Neural cell (in vitro differentiated cells): ENCODE measurements around the gene INTS6.

Experiments used
- EP300 ChIP-seq: fragments of 450-650 bp; conservative IDR thresholded peaks from 2 replicates; pipeline ENCODE4 v1.6.1; 2014; ENCODE audit warnings: antibody characterized with exemption, mild to moderate bottlenecking, moderate library complexity; ENCODE audit not compliant: poor library complexity, severe bottlenecking
- POLR2AphosphoS5 ChIP-seq: IDR thresholded peaks from 2 replicates; pipeline ENCODE4 v1.6.1; 2012
- REST ChIP-seq: IDR thresholded peaks from 2 replicates; pipeline ENCODE4 v1.6.1; 2012; ENCODE audit warnings: borderline replicate concordance
- TAF1 ChIP-seq: IDR thresholded peaks from 2 replicates; pipeline ENCODE4 v1.6.1; 2012; ENCODE audit warnings: low read depth
- TF ChIP-seq, protein P1 (sequence below): fragments of 450-650 bp; IDR thresholded peaks from 2 replicates; pipeline ENCODE4 v1.5.1; 2014; ENCODE audit warnings: antibody characterized with exemption, mild to moderate bottlenecking, moderate library complexity; ENCODE audit not compliant: poor library complexity, severe bottlenecking

- TF ChIP-seq TAF1, result no peak
- TF ChIP-seq REST, result no peak
- TF ChIP-seq, protein P1, sequence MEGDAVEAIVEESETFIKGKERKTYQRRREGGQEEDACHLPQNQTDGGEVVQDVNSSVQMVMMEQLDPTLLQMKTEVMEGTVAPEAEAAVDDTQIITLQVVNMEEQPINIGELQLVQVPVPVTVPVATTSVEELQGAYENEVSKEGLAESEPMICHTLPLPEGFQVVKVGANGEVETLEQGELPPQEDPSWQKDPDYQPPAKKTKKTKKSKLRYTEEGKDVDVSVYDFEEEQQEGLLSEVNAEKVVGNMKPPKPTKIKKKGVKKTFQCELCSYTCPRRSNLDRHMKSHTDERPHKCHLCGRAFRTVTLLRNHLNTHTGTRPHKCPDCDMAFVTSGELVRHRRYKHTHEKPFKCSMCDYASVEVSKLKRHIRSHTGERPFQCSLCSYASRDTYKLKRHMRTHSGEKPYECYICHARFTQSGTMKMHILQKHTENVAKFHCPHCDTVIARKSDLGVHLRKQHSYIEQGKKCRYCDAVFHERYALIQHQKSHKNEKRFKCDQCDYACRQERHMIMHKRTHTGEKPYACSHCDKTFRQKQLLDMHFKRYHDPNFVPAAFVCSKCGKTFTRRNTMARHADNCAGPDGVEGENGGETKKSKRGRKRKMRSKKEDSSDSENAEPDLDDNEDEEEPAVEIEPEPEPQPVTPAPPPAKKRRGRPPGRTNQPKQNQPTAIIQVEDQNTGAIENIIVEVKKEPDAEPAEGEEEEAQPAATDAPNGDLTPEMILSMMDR, result no peak
- TF ChIP-seq EP300, result no peak
- no peak for TF ChIP-seq POLR2AphosphoS5
Measured at GRCh38 chr13:51341791-51342190, 111.0 kb downstream of the INTS6 start.
